ENCODE results near the gene AP3M1.

Gene AP3M1

GRCh38 chr10:74075906-74076305, 74.7 kb downstream of the AP3M1 start:
- Histone ChIP-seq H3K4me1 (ENCODE audit: low read length) (no peaks in the 10 kb centered on the region), H3K9me2 (replicated peaks; ENCODE audit: insufficient read depth, low read length) (no peaks in the 10 kb centered on the region), H3K9me3 (replicated peaks; ENCODE audit: insufficient read depth, low read length) (no peaks in the 10 kb centered on the region), H2AFZ (ENCODE audit: low read length) (no peak overlapping the region), H3K4me3 (ENCODE audit: low read length) (no peak overlapping the region), H3K27me3 (replicated peaks; ENCODE audit: insufficient read depth, low read length) (no peaks in the 10 kb centered on the region), H4K20me1 (ENCODE audit: insufficient read depth, low read length) (no peaks in the 10 kb centered on the region), H3K27ac (ENCODE audit: low read length) (no peak overlapping the region), H3K36me3 (replicated peaks; ENCODE audit: insufficient read depth, low read length) (no peaks in the 10 kb centered on the region), H3K9ac (ENCODE audit: low read length) (no peak overlapping the region), H3K79me2 (ENCODE audit: low read length) (no peaks in the 10 kb centered on the region), H3F3A (ENCODE audit: insufficient read depth, low read length) (no peaks in the 10 kb centered on the region), H3K4me2 (ENCODE audit: low read depth, low read length) (no peak overlapping the region)
- DNase-seq = no peak
- TF ChIP-seq EZH2 (optimal IDR thresholded peaks at IDR 0.05; ENCODE audit: low read depth, low read length) (no peak), CTCF (IDR thresholded peaks at IDR 0.05; ENCODE audit: low read length) (no peak), EZH2phosphoT487 (IDR thresholded peaks at IDR 0.05; ENCODE audit: low read length) (no peak)

- H2AFZ ChIP-seq (ENCODE audit: low read length) = no peak overlapping the region
- no peak overlapping the region for H3K27ac ChIP-seq (ENCODE audit: low read length)
- no peaks in the 10 kb centered on the region for H3K79me2 ChIP-seq (ENCODE audit: low read length)
- H3K4me2 ChIP-seq (ENCODE audit: low read depth, low read length) = no peak overlapping the region
- no peaks in the 10 kb centered on the region for H3K27me3 ChIP-seq (replicated peaks; ENCODE audit: insufficient read depth, low read length)
- H3K9ac ChIP-seq (ENCODE audit: low read length) = no peak overlapping the region
- TF ChIP-seq EZH2phosphoT487 (IDR thresholded peaks at IDR 0.05; ENCODE audit: low read length) (no peak), CTCF (IDR thresholded peaks at IDR 0.05; ENCODE audit: low read length) (no peak), EZH2 (optimal IDR thresholded peaks at IDR 0.05; ENCODE audit: low read depth, low read length) (no peak)
- DNase-seq = no peak
- H3K4me3 ChIP-seq (ENCODE audit: low read length) = no peak overlapping the region
- H3K4me1 ChIP-seq (ENCODE audit: low read length) = no peaks in the 10 kb centered on the region
- H3K9me3 ChIP-seq (replicated peaks; ENCODE audit: insufficient read depth, low read length) = no peaks in the 10 kb centered on the region
- H3K36me3 ChIP-seq (replicated peaks; ENCODE audit: insufficient read depth, low read length) = no peaks in the 10 kb centered on the region
- H3K9me2 ChIP-seq (replicated peaks; ENCODE audit: insufficient read depth, low read length) = no peaks in the 10 kb centered on the region
- no peaks in the 10 kb centered on the region for H4K20me1 ChIP-seq (ENCODE audit: insufficient read depth, low read length)
- H3F3A ChIP-seq (ENCODE audit: insufficient read depth, low read length) = no peaks in the 10 kb centered on the region
These were observed 78.1 kb downstream of the AP3M1 start for GRCh38 chr10:74072503-74072902.

GRCh38 chr10:74071157-74071556, 79.5 kb downstream of the AP3M1 start:
- DNase-seq = no peak
- Histone ChIP-seq H3K36me3 (replicated peaks; ENCODE audit: insufficient read depth, low read length) (no peaks in the 10 kb centered on the region), H3K4me3 (ENCODE audit: low read length) (no peak overlapping the region), H3K9me2 (replicated peaks; ENCODE audit: insufficient read depth, low read length) (no peaks in the 10 kb centered on the region), H3K4me2 (ENCODE audit: low read depth, low read length) (no peak overlapping the region), H3K27me3 (replicated peaks; ENCODE audit: insufficient read depth, low read length) (no peaks in the 10 kb centered on the region), H4K20me1 (ENCODE audit: insufficient read depth, low read length) (no peaks in the 10 kb centered on the region), H3K27ac (ENCODE audit: low read length) (no peak overlapping the region), H3F3A (ENCODE audit: insufficient read depth, low read length) (no peaks in the 10 kb centered on the region), H3K9me3 (replicated peaks; ENCODE audit: insufficient read depth, low read length) (no peaks in the 10 kb centered on the region), H3K9ac (ENCODE audit: low read length) (no peak overlapping the region), H2AFZ (ENCODE audit: low read length) (no peak overlapping the region), H3K4me1 (ENCODE audit: low read length) (no peaks in the 10 kb centered on the region), H3K79me2 (ENCODE audit: low read length) (no peaks in the 10 kb centered on the region)
- TF ChIP-seq EZH2 (optimal IDR thresholded peaks at IDR 0.05; ENCODE audit: low read depth, low read length) = no peak
- TF ChIP-seq CTCF (IDR thresholded peaks at IDR 0.05; ENCODE audit: low read length) = no peak
- no peak for TF ChIP-seq EZH2phosphoT487 (IDR thresholded peaks at IDR 0.05; ENCODE audit: low read length)

Measured in MM.1S (cell line).